ENCODE data around the gene SDR42E2.
"Not testable (repeated sequence)": the region's sequence is repeated elsewhere in the genome, so short reads cannot be mapped to it uniquely, and the experiment has no call there.

SDR42E2 gene

GRCh38 chr16:22163806-22164205, 1.5 kb downstream of the SDR42E2 start:
- no peak for DNase-seq

DNA sequence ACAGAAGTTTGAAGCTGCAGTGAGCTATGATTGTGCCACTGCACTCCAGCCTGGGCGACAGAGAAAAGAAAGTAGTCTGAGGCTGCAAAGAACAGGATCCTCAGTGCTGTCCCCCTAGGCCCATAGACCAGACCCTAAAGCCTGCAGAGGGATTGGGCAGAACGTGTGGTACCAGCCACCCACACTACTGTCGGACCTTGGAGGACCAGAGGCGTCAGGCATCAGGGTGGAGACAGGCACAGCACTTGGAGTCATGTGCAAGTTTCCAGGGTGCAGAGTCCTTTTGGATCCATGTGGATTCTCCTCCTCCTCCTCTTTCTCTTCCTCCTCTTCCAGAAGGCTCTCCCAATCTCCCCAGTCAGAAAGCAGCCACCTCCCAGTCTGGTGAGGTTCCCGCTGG, 2.2 kb downstream of the SDR42E2 start:
- no peak for DNase-seq

DNA sequence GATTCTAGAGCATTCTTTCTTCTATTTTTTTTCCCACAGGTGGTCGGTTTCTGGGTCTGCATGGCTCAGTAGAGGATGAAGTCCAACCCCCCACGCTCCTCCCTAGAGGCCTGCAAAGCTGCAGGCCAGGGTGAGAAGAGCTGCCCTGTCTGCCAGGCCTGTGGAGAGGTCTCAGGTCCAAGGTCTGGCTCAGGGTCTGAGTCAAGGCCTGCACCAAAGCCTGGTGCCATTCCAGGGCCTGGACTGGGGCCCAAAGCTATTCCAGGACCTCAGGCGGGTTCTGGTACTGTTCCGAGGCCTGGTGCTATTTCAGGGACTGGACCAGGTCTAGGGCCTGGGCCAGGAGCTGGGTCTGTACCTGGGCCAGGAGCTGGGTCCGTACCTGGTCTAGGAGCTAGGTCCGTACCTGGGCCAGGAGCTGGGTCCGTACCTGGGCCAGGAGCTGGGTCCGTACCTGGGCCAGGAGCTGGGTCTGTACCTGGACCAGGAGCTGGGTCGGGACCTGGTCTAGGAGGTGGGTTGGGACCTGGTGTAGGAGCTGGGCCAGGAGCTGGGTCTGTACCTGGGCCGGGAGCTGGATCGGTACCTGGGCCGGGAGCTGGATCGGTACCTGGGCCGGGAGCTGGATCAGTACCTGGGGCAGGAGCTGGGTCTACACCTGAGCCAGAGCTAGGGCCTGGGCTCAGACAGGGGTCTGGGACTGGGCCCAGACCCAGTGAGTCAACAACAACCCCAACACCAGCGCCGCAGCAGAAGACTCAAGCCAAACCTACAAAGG, 3.4 kb downstream of the SDR42E2 start:
- no peak for DNase-seq

DNA sequence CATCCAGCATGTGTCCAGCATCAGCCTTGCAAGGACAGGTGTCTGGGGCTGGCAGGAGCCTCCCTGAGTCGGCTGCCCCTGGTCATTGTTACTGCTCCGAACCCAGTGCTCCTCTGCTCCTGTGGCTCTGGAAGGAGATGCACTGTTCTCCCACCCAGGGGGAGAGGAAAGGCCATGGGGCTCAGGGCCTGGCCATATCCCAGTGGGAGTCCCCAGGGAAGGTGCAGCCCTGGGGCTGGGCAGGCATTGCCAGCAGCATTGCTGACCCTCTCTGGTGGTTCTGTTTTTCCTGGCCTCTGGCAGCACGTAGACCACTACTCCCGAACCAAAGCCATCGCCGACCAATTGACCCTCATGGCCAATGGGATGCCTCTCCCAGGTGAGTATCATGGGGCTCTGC, 9.6 kb downstream of the SDR42E2 start:
- no peak for DNase-seq

GRCh38 chr16:22172642-22173041, 10.3 kb downstream of the SDR42E2 start:
- not testable (repeated sequence) for DNase-seq

- DNase-seq: no peak
These were observed 12.3 kb downstream of the SDR42E2 start for GRCh38 chr16:22174642-22175041.

- DNase-seq: no peak
These were observed 15.9 kb downstream of the SDR42E2 start for GRCh38 chr16:22177968-22178930.

DNA sequence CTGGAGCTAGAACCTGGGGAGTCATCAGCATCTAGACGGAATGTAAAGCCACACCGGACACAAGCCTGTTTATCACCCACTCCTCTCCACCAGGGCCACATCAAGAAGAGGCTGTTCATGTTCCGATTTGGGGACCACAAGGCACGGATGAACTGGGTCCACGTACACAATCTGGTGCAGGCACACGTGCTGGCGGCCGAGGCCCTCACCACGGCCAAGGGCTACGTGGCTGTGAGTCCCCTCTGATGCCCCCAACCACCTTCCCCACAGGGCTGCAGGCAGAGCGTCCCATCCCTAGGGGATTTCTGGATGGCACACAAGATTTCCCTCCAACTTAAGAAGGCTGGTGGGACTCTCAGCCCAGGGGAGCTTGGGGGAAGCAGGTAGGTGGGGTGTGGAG, 19.1 kb downstream of the SDR42E2 start:
- DNase-seq: no peak

DNA sequence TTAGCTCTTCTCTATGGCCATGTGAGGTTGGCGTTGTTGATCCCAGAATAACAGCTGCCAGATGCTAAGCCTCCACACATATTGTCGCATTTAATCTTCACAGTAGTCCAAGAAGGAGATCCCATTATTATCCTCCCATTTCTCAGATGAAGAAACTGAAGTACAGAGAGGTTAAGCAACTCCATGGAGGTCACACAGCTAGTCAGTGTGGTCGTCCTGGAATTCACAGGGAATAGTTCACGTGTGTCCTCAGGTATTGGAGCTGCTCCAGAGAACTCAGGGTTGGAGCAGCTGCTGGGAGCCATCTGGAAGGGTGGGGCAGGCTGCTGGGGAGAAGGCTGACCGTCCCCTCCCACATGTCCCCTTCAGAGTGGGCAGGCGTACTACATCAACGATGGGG, 19.5 kb downstream of the SDR42E2 start:
- no peak for DNase-seq

- no peak for DNase-seq
These were observed 21.0 kb downstream of the SDR42E2 start for GRCh38 chr16:22183335-22183734.

GRCh38 chr16:22183901-22184614, 21.8 kb downstream of the SDR42E2 start:
- no peak for DNase-seq

DNA sequence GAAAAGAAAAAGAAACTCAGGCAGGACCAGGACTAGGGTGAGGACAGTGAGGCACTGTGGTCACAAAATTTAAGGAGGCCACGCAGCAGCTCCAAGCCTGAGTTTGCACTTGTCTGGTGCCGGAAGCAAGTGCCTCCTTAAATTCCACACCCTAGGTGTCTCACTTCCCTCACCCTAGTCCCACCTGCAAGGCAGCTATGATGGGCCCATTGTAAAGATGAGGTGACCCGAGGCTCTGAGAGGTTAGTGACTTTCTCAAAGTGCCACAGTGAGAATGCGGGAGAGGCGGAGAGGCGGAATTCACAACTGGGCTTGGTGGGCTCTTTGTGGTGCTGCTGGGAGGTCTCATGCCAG, 22.3 kb downstream of the SDR42E2 start:
- no peak for DNase-seq

GRCh38 chr16:22186517-22186916, 24.2 kb downstream of the SDR42E2 start:
- DNase-seq: no peak

GRCh38 chr16:22188267-22188594, 25.9 kb downstream of the SDR42E2 start:
- DNase-seq: no peak

DNA sequence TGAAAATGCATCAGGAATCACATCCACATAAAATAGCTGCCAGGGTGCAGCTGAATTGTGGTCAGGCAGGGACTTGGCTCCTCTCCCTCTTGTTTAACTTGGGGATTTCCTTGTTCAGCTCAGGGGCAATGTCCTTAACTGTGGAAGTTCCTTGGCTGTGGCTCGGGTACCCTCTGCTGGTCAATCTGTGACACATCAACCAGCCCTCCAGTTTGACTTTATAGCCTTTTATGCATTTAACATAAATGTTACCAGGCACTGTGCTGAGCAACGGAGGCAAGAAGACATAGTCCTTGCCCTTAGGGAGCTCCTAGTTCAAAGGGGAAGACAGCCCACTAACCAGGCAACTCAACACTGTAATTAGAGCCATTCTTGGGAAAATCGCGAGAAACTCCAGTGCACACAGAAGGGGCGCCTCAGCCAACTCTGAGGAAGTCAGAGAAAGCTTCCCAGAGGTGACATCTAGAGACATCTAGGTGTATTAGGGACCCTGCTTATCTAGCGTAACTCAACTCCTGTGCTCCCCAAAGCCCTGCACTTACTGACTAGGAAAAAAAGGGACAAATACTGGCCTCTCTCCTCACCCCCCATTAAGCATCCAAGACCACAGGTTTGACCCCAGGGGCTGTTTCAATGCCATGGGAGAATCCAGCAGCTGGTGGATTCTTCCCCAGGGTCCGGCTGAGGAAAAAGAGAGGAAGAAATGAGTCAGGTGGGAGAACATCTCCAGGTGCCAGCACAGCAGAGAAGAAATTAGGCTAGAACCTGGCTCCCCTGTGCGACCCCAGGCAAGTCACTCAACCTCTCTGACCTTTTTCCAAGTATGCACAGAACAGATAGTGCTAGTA, 26.5 kb downstream of the SDR42E2 start:
- DNase-seq: peak; percentile 78

GRCh38 chr16:22189473-22190080, 27.3 kb downstream of the SDR42E2 start:
- peak; percentile 38 for DNase-seq

GRCh38 chr16:22190081-22190775, 27.9 kb downstream of the SDR42E2 start:
- DNase-seq: peak; percentile 82

DNA sequence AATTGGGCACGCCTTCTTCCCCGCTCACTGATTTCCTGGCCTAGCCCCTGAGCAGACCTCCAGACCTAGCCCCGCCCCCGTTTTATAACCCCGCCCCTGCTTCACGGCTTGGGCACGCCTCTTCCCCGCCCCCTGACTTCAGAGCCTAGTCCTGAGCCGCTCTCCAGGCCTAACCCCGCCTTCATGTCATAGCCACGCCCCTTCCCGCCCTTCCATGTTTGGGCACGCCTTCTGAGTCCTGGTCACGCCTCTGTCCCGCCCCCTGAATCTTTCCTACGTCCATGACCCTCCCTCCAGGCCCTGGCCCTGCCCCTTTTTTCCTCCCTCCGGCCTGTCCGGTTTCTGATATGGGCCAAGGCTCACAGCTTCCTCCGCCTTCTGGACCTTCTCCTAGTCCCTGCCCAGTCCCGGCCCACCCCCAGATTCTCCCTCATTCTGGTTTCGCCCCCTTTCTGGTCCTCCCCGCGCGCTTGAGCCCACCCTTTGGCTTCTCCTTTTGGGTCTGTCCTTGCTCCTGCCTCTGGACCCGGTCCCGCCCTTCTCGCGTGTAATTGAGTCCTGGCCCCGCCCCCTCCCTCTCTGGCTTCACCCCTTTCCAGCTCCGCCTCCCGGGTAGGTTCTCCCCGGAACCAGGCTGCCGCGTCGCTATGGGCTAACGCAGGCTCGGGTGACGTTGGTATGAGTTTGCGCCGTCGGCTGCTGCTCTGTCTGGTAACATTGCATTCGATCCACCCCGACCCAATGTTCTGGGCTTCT, 28.6 kb downstream of the SDR42E2 start:
- peak; percentile 100 for DNase-seq

- peak; percentile 57 for DNase-seq
These were observed 29.4 kb downstream of the SDR42E2 start for GRCh38 chr16:22191532-22192260.
